GM12875 (cell line): Measurements from ENCODE around the gene KRTAP4-4.
"Not testable (repeated sequence)": the region's sequence is repeated elsewhere in the genome, so short reads cannot be mapped to it uniquely, and the experiment has no call there.

Source experiments
- H3K4me3 ChIP-seq: one replicate; pipeline ENCODE4 v1.5.1; 2011; ENCODE audit warnings: low read depth, low read length, control low read depth
- CTCF ChIP-seq: IDR thresholded peaks from 2 replicates; pipeline ENCODE4 v1.5.1; 2011; ENCODE audit warnings: low read depth, mild to moderate bottlenecking, control low read depth, inconsistent platforms, low read length, moderate library complexity, borderline replicate concordance; ENCODE audit not compliant: insufficient read depth

KRTAP4-4 gene

GRCh38 chr17:41168121-41168520 lies 7.6 kb upstream of the KRTAP4-4 start, which contains the start of gene KRTAP4-3:
Gene KRTAP4-3 (minus strand): TSS chr17:41168221. CDS start chr17:41168172, 49 bp downstream.
- no peak within 1 kb of the TSS for H3K4me3 ChIP-seq
- TF ChIP-seq CTCF: no peak

- no peak for TF ChIP-seq CTCF
- no peak overlapping the region for H3K4me3 ChIP-seq
Observed at GRCh38 chr17:41167561-41167960, 7.0 kb upstream of the KRTAP4-4 start.

GRCh38 chr17:41163828-41164227 lies 3.3 kb upstream of the KRTAP4-4 start:
- no peak for TF ChIP-seq CTCF
- H3K4me3 ChIP-seq: no peak overlapping the region

GRCh38 chr17:41160190-41160589 lies 358 bp downstream of the KRTAP4-4 start:
- not testable (repeated sequence) for H3K4me3 ChIP-seq

- no peak for TF ChIP-seq CTCF
- no peak overlapping the region for H3K4me3 ChIP-seq
Observed at GRCh38 chr17:41153856-41154255, 6.7 kb downstream of the KRTAP4-4 start.

GRCh38 chr17:41151525-41151924 lies 9.0 kb downstream of the KRTAP4-4 start:
- no peak overlapping the region for H3K4me3 ChIP-seq
- no peak for TF ChIP-seq CTCF

GRCh38 chr17:41150026-41150425 lies 10.5 kb downstream of the KRTAP4-4 start:
- TF ChIP-seq CTCF: no peak
- no peak overlapping the region for H3K4me3 ChIP-seq

- no peak for TF ChIP-seq CTCF
- no peak within 1 kb of the TSS for H3K4me3 ChIP-seq
Observed at GRCh38 chr17:41149652-41149985, 10.9 kb downstream of the KRTAP4-4 start, which contains the start of gene KRTAP4-5. Gene KRTAP4-5 (minus strand): TSS chr17:41149825. CDS start chr17:41149767, 58 bp downstream.

GRCh38 chr17:41148971-41149651 lies 11.4 kb downstream of the KRTAP4-4 start:
- H3K4me3 ChIP-seq: not testable (repeated sequence)
